OCI-LY7 (cell line): Measurements from ENCODE around the gene NACC1.

Experiments used
- CTCF ChIP-seq: fragments of 200-600 bp; sonication (generic); conservative IDR thresholded peaks from 2 replicates; pipeline ENCODE4 v1.5.1; 2014; ENCODE audit warnings: mild to moderate bottlenecking, antibody characterized with exemption, low read length, moderate library complexity, mixed read lengths
- EZH2phosphoT487 ChIP-seq: fragments of 200-600 bp; sonication (generic); IDR thresholded peaks from 2 replicates; pipeline ENCODE4 v1.6.1; 2018; ENCODE audit warnings: low read depth, borderline replicate concordance, mild to moderate bottlenecking, mixed run types, antibody characterized with exemption, low read length, moderate library complexity, mixed read lengths

DNA sequence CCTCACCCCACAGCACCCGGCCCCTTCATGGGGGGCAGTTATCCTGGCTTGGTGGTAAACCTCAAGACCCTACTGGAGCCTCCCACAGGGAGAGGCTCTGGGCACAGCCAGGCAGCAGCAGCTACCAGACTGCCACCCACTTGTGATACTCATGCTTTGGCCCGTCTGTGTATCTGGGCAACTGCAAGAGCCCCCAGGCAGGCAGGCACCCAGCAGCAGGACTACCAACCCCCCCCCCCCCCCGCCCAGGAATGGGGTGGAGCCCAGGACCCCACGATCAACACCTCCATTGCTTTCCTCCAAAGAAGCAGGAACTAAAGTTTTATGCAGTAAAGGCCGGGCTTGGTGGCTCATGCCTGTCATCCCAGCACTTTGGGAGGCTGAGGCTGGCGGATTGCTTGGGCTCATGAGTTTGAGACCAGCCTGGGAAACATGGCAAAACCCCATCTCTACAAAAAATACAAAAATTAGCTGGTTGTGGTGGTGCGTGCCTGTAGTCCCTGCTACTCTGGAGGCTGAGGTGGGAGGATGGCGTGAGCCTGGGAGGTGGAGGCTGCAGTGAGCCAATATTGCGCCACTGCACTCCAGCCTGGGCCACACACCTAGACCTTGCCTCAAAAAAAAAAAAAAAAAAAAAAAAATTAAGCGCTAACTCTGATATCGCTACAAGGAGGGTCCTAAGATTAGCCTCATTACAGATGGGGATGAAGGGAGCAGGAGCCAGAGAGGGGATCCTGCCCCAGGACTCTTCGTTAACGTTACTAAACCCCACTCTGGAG, 14.3 kb upstream of the NACC1 start:
- no peak for TF ChIP-seq CTCF
- TF ChIP-seq EZH2phosphoT487 = no peak
